HCT116 (cell line): ENCODE data around the gene CDH1. TPM values are rescaled to one million over a fixed set of nuclear protein-coding genes. Genes with fewer than 3 reads are reported as not detected.

Experiments
- ATAC-seq: fragments of 200-7000 bp; cut with Tn5 transposase; 2 replicates; pipeline ENCODE4 v1.9.1; 2020; ENCODE audit warnings: mild to moderate bottlenecking, moderate library complexity
- BruUV-seq: library from RNA; stranded (reverse); fragments of 400-500 nt; replicated peaks from 2 replicates; lab custom pipeline; 2021; lab: Mats Ljungman, UMichigan
- CTCF ChIA-PET: fragments of 300-600 bp; sonication (Branson Sonifier 250); formaldehyde crosslinking; loops from one replicate; lab custom pipeline; 2021; ENCODE audit warnings: antibody characterized with exemption; lab: Charles Lee
- POLR2A ChIA-PET: fragments of 300-600, 350-600 bp; sonication (Branson Sonifier 250); formaldehyde crosslinking; loops from one replicate; lab custom pipeline; 2021; ENCODE audit warnings: antibody characterized with exemption; lab: Charles Lee
- RAD21 ChIA-PET, 2 experiments: fragments of 300-600 bp; sonication (Branson Sonifier 250); formaldehyde crosslinking; loops; one replicate each; lab custom pipeline; 2023; ENCODE audit warnings: low total read pairs in 2 of 2; ENCODE audit not compliant: uncharacterized antibody in 2 of 2, unreplicated experiment in 2 of 2, low non-redundant PET in 1 of 2; lab: Charles Lee
- DNase-seq: peaks from one replicate; pipeline ENCODE4 v3.0.0-alpha.2; 2010; ENCODE audit warnings: low read depth, low spot score
- H2AFZ ChIP-seq: fragments of 200-600 bp; shearing (Covaris generic), sonication (generic); 2 replicates; pipeline ENCODE4 v1.6.1; 2017; ENCODE audit warnings: low read depth, mixed run types, mixed read lengths, antibody characterized with exemption, low read length; ENCODE audit not compliant: poor library complexity, severe bottlenecking
- H3K27ac ChIP-seq: 2 replicates; pipeline ENCODE4 v1.5.1; 2012; ENCODE audit warnings: low read depth, low read length
- H3K27me3 ChIP-seq: fragments of 200-600 bp; sonication (generic); 2 replicates; pipeline ENCODE4 v1.6.1; 2016; ENCODE audit warnings: mixed run types, low read length, mixed read lengths; ENCODE audit not compliant: insufficient read depth
- H3K36me3 ChIP-seq, 2 experiments: fragments of 200-500 bp in 1 of 2; fragments of 200-600 bp in 1 of 2; sonication (Bioruptor generic) in 1 of 2; sonication (generic) in 1 of 2; 2 replicates each; pipeline versions ENCODE4 v1.5.1 to v1.6.1; 2014 to 2016; ENCODE audit warnings: low read length in 2 of 2, inconsistent platforms in 1 of 2, mixed read lengths in 1 of 2, mixed run types in 1 of 2; ENCODE audit not compliant: insufficient read depth in 2 of 2, control insufficient read depth in 1 of 2
- H3K4me1 ChIP-seq, 2 experiments: fragments of 200-600 bp in 1 of 2; sonication (generic) in 1 of 2; 2 replicates each; pipeline versions ENCODE4 v1.5.1 to v1.6.1; 2012 to 2017; ENCODE audit warnings: low read length in 2 of 2, inconsistent platforms in 1 of 2, mild to moderate bottlenecking in 1 of 2, mixed read lengths in 1 of 2, mixed run types in 1 of 2, moderate library complexity in 1 of 2; ENCODE audit not compliant: insufficient read depth in 2 of 2, control insufficient read depth in 1 of 2
- H3K4me2 ChIP-seq: fragments of 200-600 bp; sonication (generic); 2 replicates; pipeline ENCODE4 v1.6.1; 2017; ENCODE audit warnings: mixed run types, low read length, mixed read lengths
- H3K4me3 ChIP-seq, 2 experiments: fragments of 200-600 bp in 1 of 2; sonication (generic) in 1 of 2; replicated peaks in 1 of 2; 2 replicates each; pipeline ENCODE4 v1.5.1; 2011 to 2016; ENCODE audit warnings: low read length in 2 of 2, control low read depth in 1 of 2, low read depth in 1 of 2, mild to moderate bottlenecking in 1 of 2, mixed read lengths in 1 of 2, mixed run types in 1 of 2
- H3K79me2 ChIP-seq: fragments of 200-600 bp; sonication (generic); 2 replicates; pipeline ENCODE4 v1.6.1; 2017; ENCODE audit warnings: mild to moderate bottlenecking, mixed run types, low read length, moderate library complexity, mixed read lengths; ENCODE audit not compliant: insufficient read depth
- H3K9ac ChIP-seq: fragments of 200-600 bp; sonication (generic); 2 replicates; pipeline ENCODE4 v1.6.1; 2016; ENCODE audit warnings: low read length, mixed read lengths
- H3K9me2 ChIP-seq: fragments of 200-600 bp; sonication (generic), shearing (Covaris generic); 2 replicates; pipeline ENCODE4 v1.6.1; 2017; ENCODE audit warnings: mixed run types, mild to moderate bottlenecking, moderate library complexity; ENCODE audit not compliant: insufficient read depth
- H3K9me3 ChIP-seq, 2 experiments: fragments of 200-500 bp in 1 of 2; fragments of 200-600 bp in 1 of 2; sonication (Bioruptor generic) in 1 of 2; sonication (generic) in 1 of 2; 2 replicates each; pipeline ENCODE4 v1.6.1; 2014 to 2017; ENCODE audit warnings: low read length in 2 of 2, mixed read lengths in 2 of 2, inconsistent platforms in 1 of 2, low read depth in 1 of 2, mild to moderate bottlenecking in 1 of 2, mixed run types in 1 of 2, moderate library complexity in 1 of 2; ENCODE audit not compliant: control insufficient read depth in 1 of 2, insufficient read depth in 1 of 2
- H4K20me1 ChIP-seq: fragments of 200-600 bp; sonication (generic), shearing (Covaris generic); 2 replicates; pipeline ENCODE4 v1.6.1; 2017; ENCODE audit warnings: mixed run types, mild to moderate bottlenecking, moderate library complexity; ENCODE audit not compliant: insufficient read depth
- CBX3 ChIP-seq: IDR thresholded peaks from 2 replicates; pipeline ENCODE4 v1.6.1; 2012; ENCODE audit warnings: low read depth
- CEBPB ChIP-seq: IDR thresholded peaks from 2 replicates; pipeline ENCODE4 v1.6.1; 2012; ENCODE audit warnings: low read depth
- CTCF ChIP-seq, 3 experiments: fragments of 200-600 bp in 1 of 3; sonication (generic) in 1 of 3; IDR thresholded peaks in 2 of 3; conservative IDR thresholded peaks in 1 of 3; 2 replicates each; pipeline ENCODE4 v1.5.1; 2012 to 2017; ENCODE audit warnings: low read depth in 2 of 3, low read length in 2 of 3, antibody characterized with exemption in 1 of 3, borderline replicate concordance in 1 of 3, control low read depth in 1 of 3, mild to moderate bottlenecking in 1 of 3, mixed read lengths in 1 of 3, mixed run types in 1 of 3, moderate library complexity in 1 of 3; ENCODE audit not compliant: insufficient read depth in 1 of 3
- EGR1 ChIP-seq: IDR thresholded peaks from 2 replicates; pipeline ENCODE4 v1.6.1; 2012; ENCODE audit warnings: low read depth
- ELF1 ChIP-seq: IDR thresholded peaks from 2 replicates; pipeline ENCODE4 v1.6.1; 2012; ENCODE audit warnings: low read depth, borderline replicate concordance
- EZH2 ChIP-seq: fragments of 200-600 bp; sonication (generic); IDR thresholded peaks from 2 replicates; pipeline ENCODE4 v1.6.1; 2017; ENCODE audit warnings: antibody characterized with exemption, mixed run types
- EZH2phosphoT487 ChIP-seq: fragments of 200-600 bp; IDR thresholded peaks from 2 replicates; pipeline ENCODE4 v1.6.1; 2018; ENCODE audit warnings: antibody characterized with exemption, borderline replicate concordance
- FOSL1 ChIP-seq: IDR thresholded peaks from 2 replicates; pipeline ENCODE4 v1.6.1; 2012; ENCODE audit warnings: low read depth
- POLR2A ChIP-seq: IDR thresholded peaks from 2 replicates; pipeline ENCODE4 v1.7.0; 2011; ENCODE audit warnings: borderline replicate concordance; ENCODE audit not compliant: insufficient read depth, insufficient read length; ENCODE audit errors: extremely low read depth
- POLR2AphosphoS5 ChIP-seq: IDR thresholded peaks from 2 replicates; pipeline ENCODE4 v1.6.1; 2011; ENCODE audit warnings: mild to moderate bottlenecking, low read depth, low read length, moderate library complexity
- RAD21 ChIP-seq: IDR thresholded peaks from 2 replicates; pipeline ENCODE4 v1.6.1; 2012; ENCODE audit warnings: low read depth, mild to moderate bottlenecking
- REST ChIP-seq: IDR thresholded peaks from 2 replicates; pipeline ENCODE4 v1.6.1; 2012; ENCODE audit warnings: low read depth
- SP1 ChIP-seq: IDR thresholded peaks from 2 replicates; pipeline ENCODE4 v1.6.1; 2012; ENCODE audit warnings: low read depth
- TCF7L2 ChIP-seq: IDR thresholded peaks from 2 replicates; pipeline ENCODE4 v1.7.0; 2011; ENCODE audit warnings: borderline replicate concordance, inconsistent platforms; ENCODE audit not compliant: insufficient read depth, insufficient read length; ENCODE audit errors: extremely low read depth
- YY1 ChIP-seq: IDR thresholded peaks from 2 replicates; pipeline ENCODE4 v1.6.1; 2011; ENCODE audit warnings: low read length, low read depth, moderate library complexity, mild to moderate bottlenecking; ENCODE audit not compliant: insufficient replicate concordance; ENCODE audit errors: extremely low read depth
- intact Hi-C: fragments of 100-400 bp; cut with micrococcal nuclease; formaldehyde crosslinking; loops from 2 replicates; pipeline ENCODE4 v1.10.0; 2022
- total RNA-seq: library from RNA; stranded (reverse); gene quantifications from one replicate; pipeline ENCODE4 v1.2.1, GENCODE V29; 2021; ENCODE audit not compliant: unreplicated experiment
- TF ChIP-seq, protein P1 (sequence below): IDR thresholded peaks from 2 replicates; pipeline ENCODE4 v1.6.1; 2012

Gene CDH1
- total RNA-seq, 1 experiment from 2014 or later, result 73.2 TPM

DNA sequence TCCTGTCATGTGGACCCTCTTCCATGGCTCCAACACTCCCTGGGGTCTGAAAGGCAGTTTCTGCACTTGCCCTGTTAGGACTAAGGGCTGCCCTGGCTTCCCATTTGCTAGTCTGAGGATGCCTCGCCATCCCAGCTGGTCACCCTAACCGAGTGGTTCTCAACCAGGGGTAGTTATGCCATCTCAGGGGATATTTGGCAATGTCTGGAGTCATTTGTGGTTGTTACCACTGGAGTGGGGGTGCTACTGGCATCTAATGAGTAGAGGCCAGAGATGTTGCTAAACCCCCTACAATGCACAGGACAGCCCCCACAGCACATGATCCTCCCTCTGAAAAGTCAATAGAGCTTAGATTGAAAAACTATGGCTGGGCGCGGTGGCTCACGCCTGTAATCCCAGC, 26.9 kb upstream of the CDH1 start (continued):
- TF ChIP-seq CTCF (IDR thresholded peaks at IDR 0.05 in 2 of 3, conservative IDR thresholded peaks at IDR 0.05 in 1 of 3; ENCODE audit: borderline replicate concordance in 1 of 3, insufficient read depth in 1 of 3, low read depth in 2 of 3, low read length in 2 of 3), result no peak

- ATAC-seq (no peak), DNase-seq (no peak)
- Histone ChIP-seq H3K9me3 (no peaks in the 10 kb centered on the region), H3K79me2 (no peaks in the 10 kb centered on the region), H3K9ac (no peak overlapping the region), H3K27me3 (no peaks in the 10 kb centered on the region), H3K4me2 (no peak overlapping the region), H2AFZ (no peak overlapping the region), H3K36me3 (no peaks in the 10 kb centered on the region), H4K20me1 (no peaks in the 10 kb centered on the region), H3K27ac (no peak overlapping the region), H3K4me1 (peaks cover 20 to 39% of the 10 kb centered on the region in 2 experiments), H3K4me3 (no peak overlapping the region), H3K9me2 (no peaks in the 10 kb centered on the region)
- RAD21 ChIA-PET, result interaction anchor here in 1 of 2 experiments (0.6 kb wide), 1 partner anchor 57 kb away, joined by 4 read pairs; no protein-coding TSS in a partner anchor
- CTCF ChIA-PET, result no interaction called here
- no TSS peak for BruUV-seq
- intact Hi-C loops, result no loop called here
- POLR2A ChIA-PET, result no interaction called here
- TF ChIP-seq, protein P1, sequence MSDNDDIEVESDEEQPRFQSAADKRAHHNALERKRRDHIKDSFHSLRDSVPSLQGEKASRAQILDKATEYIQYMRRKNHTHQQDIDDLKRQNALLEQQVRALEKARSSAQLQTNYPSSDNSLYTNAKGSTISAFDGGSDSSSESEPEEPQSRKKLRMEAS, result no peak
- no peak for TF ChIP-seq CTCF (IDR thresholded peaks at IDR 0.05 in 2 of 3, conservative IDR thresholded peaks at IDR 0.05 in 1 of 3; ENCODE audit: borderline replicate concordance in 1 of 3, insufficient read depth in 1 of 3, low read depth in 2 of 3, low read length in 2 of 3)
- no peak for TF ChIP-seq POLR2AphosphoS5
- no peak for TF ChIP-seq CBX3
- no peak for TF ChIP-seq YY1
- no peak for TF ChIP-seq EZH2phosphoT487
- no peak for TF ChIP-seq REST
- TF ChIP-seq POLR2A, result no peak
- no peak for TF ChIP-seq TCF7L2
- TF ChIP-seq SP1, result no peak
- TF ChIP-seq FOSL1, result no peak
- no peak for TF ChIP-seq RAD21
- no peak for TF ChIP-seq EZH2
- TF ChIP-seq CEBPB, result no peak
- TF ChIP-seq ELF1, result no peak
- no peak for TF ChIP-seq EGR1
These were observed 25.5 kb upstream of the CDH1 start for GRCh38 chr16:68711421-68712139.
